Omental fat pad (tissue), 4 donors: ENCODE data around the gene MTARC1. TPM values are rescaled to one million over a fixed set of nuclear protein-coding genes. Genes with fewer than 3 reads are reported as not detected.

Experiments
- ATAC-seq: fragments of 150-250 bp; one replicate; pipeline ENCODE4 v1.9.1; 2016; ENCODE audit warnings: mild to moderate bottlenecking, moderate library complexity; ENCODE audit not compliant: low FRiP score
- DNase-seq: peaks from one replicate; pipeline ENCODE4 v3.0.0-alpha.2; 2019; ENCODE audit warnings: low spot score
- CTCF ChIP-seq, 3 donors: fragments of 450-650 bp; IDR thresholded peaks; one replicate each; pipeline ENCODE4 v1.5.1; 2016 to 2017; ENCODE audit warnings: antibody characterized with exemption in 3 of 3, mild to moderate bottlenecking in 3 of 3, moderate library complexity in 2 of 3
- total RNA-seq, 4 donors: library from RNA; depleted of rRNA; stranded (reverse); fragments of >200 nt; gene quantifications; one replicate each; pipeline ENCODE4 v1.1.0, GENCODE V29; 2016

Gene MTARC1
- total RNA-seq, 4 donors from 2014 or later, result 87.2 to 394 (median 192) TPM

- ATAC-seq (peak; percentile 88), DNase-seq (peak; percentile 87)
- peak in 2 of 3 donors; percentile 4 to 85 for TF ChIP-seq CTCF (IDR thresholded peaks at IDR 0.05)
These were observed 9.9 kb upstream of the MTARC1 start for GRCh38 chr1:220776720-220777326.

GRCh38 chr1:220783453-220783852, 3.3 kb upstream of the MTARC1 start:
- ATAC-seq, result no peak

GRCh38 chr1:220784751-220785150, 2.0 kb upstream of the MTARC1 start:
- TF ChIP-seq CTCF (IDR thresholded peaks at IDR 0.05), result no peak
- no peak for ATAC-seq

More at GRCh38 chr1:220783453-220783852, 3.3 kb upstream of the MTARC1 start:
- no peak for TF ChIP-seq CTCF (IDR thresholded peaks at IDR 0.05)
- DNase-seq, result no peak

GRCh38 chr1:220785166-220786056, 1.3 kb upstream of the MTARC1 start:
- DNase-seq, result no peak
- no peak for ATAC-seq
- no peak for TF ChIP-seq CTCF (IDR thresholded peaks at IDR 0.05)

More at GRCh38 chr1:220784751-220785150, 2.0 kb upstream of the MTARC1 start:
- no peak for DNase-seq

- ATAC-seq (peak; percentile 11), DNase-seq (no peak)
- TF ChIP-seq CTCF (IDR thresholded peaks at IDR 0.05), result no peak
These were observed 716 bp upstream of the MTARC1 start for GRCh38 chr1:220786057-220786336.

- no peak for TF ChIP-seq CTCF (IDR thresholded peaks at IDR 0.05)
- peak; percentile 4 for ATAC-seq
- DNase-seq, result no peak
These were observed 431 bp downstream of the MTARC1 start for GRCh38 chr1:220787069-220787619.
